Testis (tissue), 3 donors: ENCODE data around the gene SCIN. TPM values are rescaled to one million over a fixed set of nuclear protein-coding genes. Genes with fewer than 3 reads are reported as not detected.

ENCODE experiments used
- DNase-seq: peaks from one replicate; pipeline ENCODE4 v3.0.0-alpha.2; 2019
- H3K27ac ChIP-seq, 2 donors: fragments of 200-600 bp; sonication (generic); one replicate each; pipeline ENCODE4 v1.5.1; 2019
- H3K27me3 ChIP-seq: fragments of 200-600 bp; sonication (generic); one replicate; pipeline ENCODE4 v1.5.1; 2019
- H3K36me3 ChIP-seq: fragments of 200-600 bp; sonication (generic); one replicate; pipeline ENCODE4 v1.5.1; 2017; ENCODE audit warnings: low read depth; ENCODE audit errors: missing control alignments
- H3K4me1 ChIP-seq: fragments of 200-600 bp; sonication (generic); one replicate; pipeline ENCODE4 v1.5.1; 2019
- H3K4me3 ChIP-seq, 2 donors: fragments of 200-600 bp; sonication (generic); one replicate each; pipeline ENCODE4 v1.5.1; 2017 to 2019
- H3K9me3 ChIP-seq: fragments of 200-600 bp; sonication (generic); one replicate; pipeline ENCODE4 v1.5.1; 2017
- POLR2A ChIP-seq: fragments of 450-650 bp; IDR thresholded peaks from one replicate; pipeline ENCODE4 v1.6.1; 2017; ENCODE audit warnings: antibody characterized with exemption, mild to moderate bottlenecking, moderate library complexity
- WGBS, 2 donors: methylation state at CpG; one replicate each; pipeline ENCODE4 v1.1.5; 2018; 5-methylcytosine and 5-hydroxymethylcytosine counted together
- intact Hi-C: fragments of 100-400 bp; cut with DNase I; formaldehyde crosslinking; loops from one replicate; pipeline ENCODE4 v1.15.1; 2023; ENCODE audit warnings: low total_unique reads
- polyA plus RNA-seq: library from polyadenylated mRNA; stranded (reverse); fragments of 350-450 nt; fragmentation: Illumina TruSeq; extraction: RNeasy Lipid Tissue Mini Kit (QIAGEN cat#74804); gene quantifications from one replicate; pipeline ENCODE4 v1.2.3, GENCODE V29; 2014; ENCODE audit warnings: low read depth, low replicate concordance; ENCODE audit not compliant: insufficient read depth
- total RNA-seq, 2 donors: library from RNA; depleted of rRNA; stranded (reverse); fragments of >200 nt; gene quantifications; one replicate each; pipeline ENCODE4 v1.2.3, GENCODE V29; 2016
- TF ChIP-seq, protein P1 (sequence below), 3 experiments: fragments of 450-650 bp in 2 of 3; fragments of 200-600 bp in 1 of 3; sonication (generic) in 1 of 3; IDR thresholded peaks; one replicate each; pipeline ENCODE4 v1.5.1; 2016 to 2019; ENCODE audit warnings: antibody characterized with exemption in 3 of 3, mild to moderate bottlenecking in 2 of 3, moderate library complexity in 1 of 3

SCIN gene
- total and polyA plus RNA-seq, 3 donors from 2014 or later, result 4.7 to 21.9 (median 11.4) TPM

DNA sequence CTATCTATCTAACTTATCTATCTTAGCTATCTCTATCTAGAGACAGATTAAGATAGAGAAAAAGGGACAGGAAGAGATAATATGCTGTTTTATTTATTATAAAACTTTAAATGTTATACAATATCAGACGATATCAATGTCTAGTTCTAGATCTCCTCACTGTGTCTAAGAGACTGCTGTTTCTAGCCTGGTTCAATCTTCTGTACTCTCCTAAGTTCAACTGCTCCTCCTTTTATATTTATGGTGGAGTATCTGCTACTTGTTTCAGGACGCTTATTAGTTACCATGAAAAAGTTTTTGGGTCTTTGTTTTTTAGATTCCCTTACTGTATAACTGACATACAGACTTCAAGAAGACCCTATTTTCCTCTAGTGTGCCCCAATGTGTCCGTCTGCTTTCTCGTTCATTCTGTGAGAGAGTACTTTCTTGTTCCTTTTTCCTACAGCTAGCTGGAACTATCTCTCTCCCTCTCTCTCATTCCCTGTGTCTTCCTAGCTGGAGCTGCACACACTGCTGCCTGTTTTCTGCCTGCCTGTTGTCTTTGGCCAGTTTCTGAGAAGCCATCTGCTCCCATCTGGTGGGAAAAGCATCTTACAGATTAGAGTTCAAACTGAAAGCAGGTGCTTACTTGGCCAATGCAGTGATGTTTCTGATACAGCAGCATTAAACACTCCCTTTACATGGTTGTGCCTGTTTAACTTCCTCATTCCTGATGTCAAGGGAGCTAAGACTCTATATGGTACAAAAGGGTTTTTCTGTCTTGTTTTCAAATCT lies 67.5 kb downstream of the SCIN start:
- Histone ChIP-seq H3K27ac (no peak overlapping the region), H3K4me3 (no peak overlapping the region), H3K27me3 (no peaks in the 10 kb centered on the region), H3K36me3 (no peaks in the 10 kb centered on the region), H3K9me3 (no peaks in the 10 kb centered on the region), H3K4me1 (no peaks in the 10 kb centered on the region)
- no peak for DNase-seq
- WGBS, 2 donors, result 20 to 29% methylated on average over 4 of the region's 4 CpGs
- TF ChIP-seq, protein P1, sequence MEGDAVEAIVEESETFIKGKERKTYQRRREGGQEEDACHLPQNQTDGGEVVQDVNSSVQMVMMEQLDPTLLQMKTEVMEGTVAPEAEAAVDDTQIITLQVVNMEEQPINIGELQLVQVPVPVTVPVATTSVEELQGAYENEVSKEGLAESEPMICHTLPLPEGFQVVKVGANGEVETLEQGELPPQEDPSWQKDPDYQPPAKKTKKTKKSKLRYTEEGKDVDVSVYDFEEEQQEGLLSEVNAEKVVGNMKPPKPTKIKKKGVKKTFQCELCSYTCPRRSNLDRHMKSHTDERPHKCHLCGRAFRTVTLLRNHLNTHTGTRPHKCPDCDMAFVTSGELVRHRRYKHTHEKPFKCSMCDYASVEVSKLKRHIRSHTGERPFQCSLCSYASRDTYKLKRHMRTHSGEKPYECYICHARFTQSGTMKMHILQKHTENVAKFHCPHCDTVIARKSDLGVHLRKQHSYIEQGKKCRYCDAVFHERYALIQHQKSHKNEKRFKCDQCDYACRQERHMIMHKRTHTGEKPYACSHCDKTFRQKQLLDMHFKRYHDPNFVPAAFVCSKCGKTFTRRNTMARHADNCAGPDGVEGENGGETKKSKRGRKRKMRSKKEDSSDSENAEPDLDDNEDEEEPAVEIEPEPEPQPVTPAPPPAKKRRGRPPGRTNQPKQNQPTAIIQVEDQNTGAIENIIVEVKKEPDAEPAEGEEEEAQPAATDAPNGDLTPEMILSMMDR (IDR thresholded peaks at IDR 0.05), result no peak
- no peak for TF ChIP-seq POLR2A
- intact Hi-C loops, result no loop called here

DNA sequence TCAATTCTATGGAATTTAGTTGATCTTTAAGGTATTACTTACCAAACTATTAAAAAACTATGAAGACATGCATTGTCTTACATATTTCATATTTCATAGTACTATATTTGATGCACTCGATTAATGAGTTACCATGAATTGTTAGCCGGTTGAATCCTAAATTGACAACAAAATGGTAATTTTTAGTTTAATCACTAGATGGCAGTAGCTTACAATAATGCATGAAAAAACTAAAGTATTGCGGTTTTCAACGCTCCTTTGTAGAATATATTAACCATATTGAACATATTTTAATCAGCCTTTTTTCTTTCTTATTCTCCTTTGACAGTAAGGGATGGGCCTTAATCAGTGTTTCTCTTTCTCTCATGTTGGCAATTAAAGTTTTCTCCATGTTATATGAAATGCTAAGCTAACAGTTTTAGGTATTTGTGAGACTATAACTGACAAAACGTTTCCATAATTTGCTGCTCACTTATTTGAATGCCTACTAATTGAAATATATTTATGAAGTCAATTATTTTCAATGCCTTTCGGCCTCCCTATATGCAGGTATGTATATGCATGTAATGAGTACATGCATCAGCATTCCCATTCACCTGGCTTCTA lies 68.4 kb downstream of the SCIN start:
- 29 to 35% methylated on average over 6 of the region's 6 CpGs for WGBS, 2 donors
- H3K4me1 ChIP-seq, result no peaks in the 10 kb centered on the region
- H3K4me3 ChIP-seq, result no peak overlapping the region
- H3K27me3 ChIP-seq, result no peaks in the 10 kb centered on the region
- DNase-seq, result no peak
- H3K9me3 ChIP-seq, result no peaks in the 10 kb centered on the region
- intact Hi-C loops, result no loop called here
- H3K36me3 ChIP-seq, result no peaks in the 10 kb centered on the region
- no peak for TF ChIP-seq POLR2A
- TF ChIP-seq, protein P1 (IDR thresholded peaks at IDR 0.05), result peak in 2 of 3 experiments; percentile 9 to 56
- no peak overlapping the region for H3K27ac ChIP-seq

DNA sequence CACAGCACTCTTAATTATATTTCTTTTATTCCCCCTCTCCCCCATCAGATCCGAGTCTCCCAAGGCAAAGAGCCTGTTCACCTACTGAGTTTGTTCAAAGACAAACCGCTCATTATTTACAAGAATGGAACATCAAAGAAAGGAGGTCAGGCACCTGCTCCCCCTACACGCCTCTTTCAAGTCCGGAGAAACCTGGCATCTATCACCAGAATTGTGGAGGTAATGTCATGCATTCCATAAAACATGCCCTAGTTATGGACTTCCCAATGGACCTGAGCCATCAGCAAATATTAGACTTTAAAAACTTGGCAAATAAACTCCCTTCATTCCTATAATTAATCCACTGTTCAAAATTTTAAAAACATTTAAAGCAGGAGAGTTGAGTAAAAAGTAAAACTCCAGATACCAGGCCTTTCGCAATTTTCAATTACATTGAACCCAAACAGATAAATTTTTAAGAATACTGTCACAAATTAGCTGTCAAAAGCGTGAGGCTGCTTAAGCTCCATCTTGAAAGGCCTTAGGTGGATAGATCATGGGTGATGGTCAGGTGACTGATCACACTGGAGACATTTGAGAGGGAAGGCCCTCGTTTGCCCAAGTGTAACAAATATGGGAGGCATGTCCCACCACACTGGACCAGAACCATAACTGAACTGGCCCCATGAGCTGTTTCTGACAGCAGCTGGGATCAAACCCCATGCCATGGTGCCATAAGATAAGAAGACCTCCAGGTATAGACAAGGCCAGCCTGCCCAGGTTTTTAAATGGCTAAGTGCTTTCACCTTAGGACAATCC lies 70.0 kb downstream of the SCIN start:
- Histone ChIP-seq H3K9me3 (no peaks in the 10 kb centered on the region), H3K36me3 (no peaks in the 10 kb centered on the region), H3K4me1 (no peaks in the 10 kb centered on the region), H3K4me3 (no peak overlapping the region), H3K27me3 (no peaks in the 10 kb centered on the region), H3K27ac (no peak overlapping the region)
- TF ChIP-seq POLR2A, result no peak
- TF ChIP-seq, protein P1 (IDR thresholded peaks at IDR 0.05), result no peak
- intact Hi-C loops, result no loop called here
- 78 to 79% methylated on average over 7 of the region's 7 CpGs for WGBS, 2 donors
- DNase-seq, result no peak

DNA sequence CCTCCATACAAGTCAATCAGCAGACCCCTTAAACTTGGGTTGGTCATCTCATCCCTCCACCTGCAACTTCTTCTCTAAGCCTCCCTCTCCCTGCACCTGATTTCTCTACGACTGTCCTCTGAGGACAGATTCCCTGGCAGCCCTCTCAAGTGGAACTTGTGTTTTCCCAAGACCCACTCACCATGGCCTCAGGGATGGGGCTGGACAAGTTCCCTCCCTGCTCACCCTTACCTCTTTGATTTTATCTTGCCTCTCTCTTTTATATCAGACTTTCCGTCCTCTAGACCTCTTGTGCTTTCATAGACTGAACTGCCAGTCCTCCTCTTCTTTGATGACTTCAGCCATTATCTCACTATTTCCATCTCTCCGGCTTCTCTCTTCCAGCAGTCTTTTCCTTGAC lies 70.7 kb downstream of the SCIN start:
- no peak for DNase-seq
- Histone ChIP-seq H3K9me3 (no peaks in the 10 kb centered on the region), H3K4me3 (no peak overlapping the region), H3K4me1 (no peaks in the 10 kb centered on the region), H3K27me3 (no peaks in the 10 kb centered on the region), H3K27ac (no peak overlapping the region), H3K36me3 (no peaks in the 10 kb centered on the region)
- intact Hi-C loops, result no loop called here
- WGBS, 2 donors, result 94% methylated on average over 2 of the region's 3 CpGs
- TF ChIP-seq POLR2A, result no peak

GRCh38 chr7:12642508-12642907 lies 72.0 kb downstream of the SCIN start:
- 88 to 90% methylated on average over 5 of the region's 5 CpGs for WGBS, 2 donors

More at GRCh38 chr7:12642508-12642907, 72.0 kb downstream of the SCIN start:
- H3K9me3 ChIP-seq, result no peaks in the 10 kb centered on the region
- H3K27ac ChIP-seq, result no peak overlapping the region
- intact Hi-C loops, result no loop called here
- H3K4me1 ChIP-seq, result no peaks in the 10 kb centered on the region
- H3K4me3 ChIP-seq, result no peak overlapping the region
- H3K36me3 ChIP-seq, result no peaks in the 10 kb centered on the region
- TF ChIP-seq, protein P1 (IDR thresholded peaks at IDR 0.05), result no peak
- TF ChIP-seq POLR2A, result no peak
- no peak for DNase-seq
- no peaks in the 10 kb centered on the region for H3K27me3 ChIP-seq
